Measurements from ENCODE around the gene RAD51AP1. TPM values are rescaled to one million over a fixed set of nuclear protein-coding genes. Genes with fewer than 3 reads are reported as not detected.
A peak's percentile ranks its signal among the peaks of the same experiment; 100 is the strongest.

RAD51AP1 gene
- polyA plus RNA-seq, 1 donor (not counting 4 experiments of a cell fraction or from before 2014, with no cell fraction given), result 13.0 TPM

- Histone ChIP-seq H3K4me2 (ENCODE audit: control insufficient read depth, extremely low read depth, insufficient read depth, low read depth, low read length) (no peak overlapping the region), H3K9me3 (ENCODE audit: control insufficient read depth, low read depth, low read length) (no peaks in the 10 kb centered on the region), H3K27ac (ENCODE audit: control insufficient read depth, insufficient read depth, low read length) (no peak overlapping the region), H2AFZ (ENCODE audit: control insufficient read depth, low read length) (no peak overlapping the region), H3K4me1 (ENCODE audit: control insufficient read depth, extremely low read depth, insufficient read depth, low read length) (no peaks in the 10 kb centered on the region), H4K20me1 (ENCODE audit: control insufficient read depth, extremely low read depth, insufficient read depth, low read length) (no peaks in the 10 kb centered on the region), H3K9me1 (ENCODE audit: control insufficient read depth, extremely low read depth, insufficient read depth, low read length) (no peaks in the 10 kb centered on the region), H3K36me3 (ENCODE audit: control insufficient read depth in 2 of 2, extremely low read depth in 1 of 2, insufficient read depth in 2 of 2, low read length in 2 of 2) (peaks cover 3% of the 10 kb centered on the region in 2 experiments), H3K27me3 (ENCODE audit: control insufficient read depth, extremely low read depth, insufficient read depth, low read length) (no peaks in the 10 kb centered on the region), H3K4me3 (ENCODE audit: control insufficient read depth in 2 of 3, extremely low read depth in 1 of 3, insufficient read depth in 2 of 3, low read depth in 1 of 3, low read length in 3 of 3) (no peak overlapping the region), H3K9ac (ENCODE audit: control insufficient read depth, extremely low read depth, insufficient read depth, low read length) (no peak overlapping the region), H3K79me2 (ENCODE audit: control insufficient read depth, insufficient read depth, low read length) (no peaks in the 10 kb centered on the region)
- DNase-seq (ENCODE audit: low read depth, low spot score) (no peak), FAIRE-seq (no peak)
- peak in 1 of 3 experiments; percentile 11 for TF ChIP-seq CTCF (optimal IDR thresholded peaks at IDR 0.05 in 1 of 3, IDR thresholded peaks at IDR 0.05 in 1 of 3, conservative IDR thresholded peaks at IDR 0.05 in 1 of 3; ENCODE audit: extremely low read depth in 1 of 3, insufficient read depth in 2 of 3, low read length in 3 of 3)
- no peak for TF ChIP-seq EZH2 (IDR thresholded peaks at IDR 0.05; ENCODE audit: low read length)
- dilution Hi-C loops (cut with MboI; ENCODE audit: extremely low pct_ligation_motif_present, low sequenced_read_pairs), result no loop called here
These were observed 11.7 kb upstream of the RAD51AP1 start for GRCh38 chr12:4526923-4527546.

DNA sequence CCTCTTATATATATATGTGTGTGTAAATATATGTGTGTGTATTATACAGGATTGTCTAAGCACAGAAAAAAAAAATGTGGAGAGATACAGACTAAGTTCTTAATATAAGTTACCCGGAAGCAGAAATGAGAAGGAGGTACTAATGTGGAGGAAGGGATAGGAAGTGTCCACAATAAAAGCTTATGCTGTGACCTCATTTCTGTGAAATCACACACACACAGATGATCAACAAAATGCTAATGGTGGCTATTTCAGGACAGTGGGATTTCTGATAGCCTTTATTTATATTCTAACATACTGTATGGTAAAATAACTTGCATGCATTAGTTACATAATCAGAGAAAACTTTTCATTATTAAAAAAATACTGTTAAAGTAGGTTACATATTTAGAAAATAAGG, 8.5 kb upstream of the RAD51AP1 start:
- no peak for FAIRE-seq

More for the DNA sequence above, 8.5 kb upstream of the RAD51AP1 start:
- DNase-seq (ENCODE audit: low read depth, low spot score), result no peak
- Histone ChIP-seq H3K36me3 (ENCODE audit: control insufficient read depth in 2 of 2, extremely low read depth in 1 of 2, insufficient read depth in 2 of 2, low read length in 2 of 2) (peaks cover 3 to 9% of the 10 kb centered on the region in 2 experiments), H2AFZ (ENCODE audit: control insufficient read depth, low read length) (no peak overlapping the region), H3K9me3 (ENCODE audit: control insufficient read depth, low read depth, low read length) (no peaks in the 10 kb centered on the region), H4K20me1 (ENCODE audit: control insufficient read depth, extremely low read depth, insufficient read depth, low read length) (no peaks in the 10 kb centered on the region), H3K79me2 (ENCODE audit: control insufficient read depth, insufficient read depth, low read length) (no peaks in the 10 kb centered on the region), H3K4me2 (ENCODE audit: control insufficient read depth, extremely low read depth, insufficient read depth, low read depth, low read length) (no peak overlapping the region), H3K27me3 (ENCODE audit: control insufficient read depth, extremely low read depth, insufficient read depth, low read length) (no peaks in the 10 kb centered on the region), H3K4me1 (ENCODE audit: control insufficient read depth, extremely low read depth, insufficient read depth, low read length) (no peaks in the 10 kb centered on the region), H3K27ac (ENCODE audit: control insufficient read depth, insufficient read depth, low read length) (no peak overlapping the region), H3K9ac (ENCODE audit: control insufficient read depth, extremely low read depth, insufficient read depth, low read length) (no peak overlapping the region), H3K4me3 (ENCODE audit: control insufficient read depth in 2 of 3, extremely low read depth in 1 of 3, insufficient read depth in 2 of 3, low read depth in 1 of 3, low read length in 3 of 3) (no peak overlapping the region), H3K9me1 (ENCODE audit: control insufficient read depth, extremely low read depth, insufficient read depth, low read length) (no peaks in the 10 kb centered on the region)
- dilution Hi-C loops (cut with MboI; ENCODE audit: extremely low pct_ligation_motif_present, low sequenced_read_pairs), result no loop called here
- TF ChIP-seq EZH2 (IDR thresholded peaks at IDR 0.05; ENCODE audit: low read length), result no peak
- TF ChIP-seq CTCF (optimal IDR thresholded peaks at IDR 0.05 in 1 of 3, IDR thresholded peaks at IDR 0.05 in 1 of 3, conservative IDR thresholded peaks at IDR 0.05 in 1 of 3; ENCODE audit: extremely low read depth in 1 of 3, insufficient read depth in 2 of 3, low read length in 3 of 3), result no peak
